NCI-H128 (cell line): ENCODE measurements around the gene TAX1BP1.
"Not testable (repeated sequence)": the region's sequence is repeated elsewhere in the genome, so short reads cannot be mapped to it uniquely, and the experiment has no call there.

Source experiments
- DNase-seq: peaks from one replicate; lab custom pipeline; 2025; ENCODE audit not compliant: unreplicated experiment; lab: John Stamatoyannopoulos, UW

Gene TAX1BP1

DNA sequence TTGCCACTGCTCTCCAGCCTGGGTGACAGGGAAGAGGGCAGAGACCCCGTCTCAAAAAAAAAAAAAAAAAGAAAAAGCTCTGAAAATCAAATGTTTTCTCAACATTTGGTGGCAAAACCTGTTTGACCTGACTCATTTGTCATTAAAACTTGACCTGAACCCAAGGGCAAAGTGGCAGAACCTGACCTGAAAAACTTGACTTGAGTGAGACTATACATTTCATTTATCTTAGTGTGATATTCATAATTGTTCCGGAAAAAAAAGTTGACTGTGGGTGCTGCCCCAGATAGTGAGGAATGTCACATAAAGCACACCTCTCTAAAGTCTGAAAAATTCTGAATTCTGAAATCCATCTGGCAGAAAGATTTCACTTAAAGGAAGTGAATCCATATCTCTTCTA is 2.3 kb upstream of the TAX1BP1 start:
- no peak for DNase-seq

DNA sequence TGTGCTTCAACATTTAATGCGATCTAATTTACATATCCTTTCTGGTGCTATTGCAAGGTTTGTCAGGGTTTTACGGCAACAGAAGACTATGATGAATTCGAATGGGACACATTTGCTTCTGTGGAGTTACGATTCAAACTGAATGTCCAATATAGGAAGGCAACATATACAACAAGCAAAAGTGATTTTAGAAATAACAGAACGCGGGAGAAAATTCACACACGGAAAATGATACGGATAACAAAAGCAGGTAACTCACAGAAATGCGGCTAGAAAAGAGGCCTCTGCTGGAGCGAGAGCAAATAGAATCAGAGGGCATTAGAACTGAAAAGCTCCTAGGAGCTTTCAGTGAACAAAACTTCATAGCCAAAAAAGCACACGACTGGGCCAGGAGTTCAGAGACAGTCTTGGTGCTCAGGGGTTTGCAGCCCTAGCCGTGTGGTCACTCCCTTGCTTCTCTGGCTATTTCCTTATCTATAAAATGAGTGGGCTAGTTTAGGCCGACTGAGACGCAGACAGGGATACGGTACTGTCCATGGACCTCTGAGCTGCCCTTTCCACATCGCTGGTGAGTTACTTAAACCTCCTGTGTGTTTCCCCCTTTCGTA is 557 bp upstream of the TAX1BP1 start:
- DNase-seq, result no peak

DNA sequence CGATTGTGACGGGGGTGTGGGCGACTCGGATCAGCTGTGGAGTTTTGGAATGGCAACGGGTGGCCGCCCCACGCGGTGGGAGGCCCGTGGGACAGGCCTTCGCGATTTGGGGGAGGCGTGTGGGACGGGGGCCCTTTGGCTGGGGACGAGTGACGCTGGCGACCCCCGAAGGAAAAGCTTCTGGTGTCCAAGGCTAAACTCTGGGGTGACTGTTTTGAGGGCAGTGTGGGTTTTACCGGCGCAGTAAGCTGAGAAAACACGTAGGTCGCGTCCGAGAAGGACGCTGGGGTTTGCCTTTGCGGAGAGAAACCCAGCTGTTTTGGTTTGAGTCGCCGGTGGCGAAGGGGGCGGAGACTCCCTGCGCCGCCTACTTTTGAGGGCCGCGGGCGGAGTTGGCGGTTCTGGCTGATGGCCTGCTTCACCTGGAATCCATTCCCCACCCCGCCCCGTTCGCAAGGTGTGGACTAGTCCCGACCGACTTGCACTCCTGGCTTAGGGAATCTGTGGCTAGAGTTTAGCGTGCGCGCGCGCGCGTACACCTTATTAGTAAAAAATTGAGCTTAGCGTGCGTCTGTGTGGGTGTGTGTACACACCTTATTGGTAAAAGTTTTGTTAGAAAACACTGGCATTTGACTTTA is 606 bp downstream of the TAX1BP1 start:
- peak; percentile 82 for DNase-seq

DNA sequence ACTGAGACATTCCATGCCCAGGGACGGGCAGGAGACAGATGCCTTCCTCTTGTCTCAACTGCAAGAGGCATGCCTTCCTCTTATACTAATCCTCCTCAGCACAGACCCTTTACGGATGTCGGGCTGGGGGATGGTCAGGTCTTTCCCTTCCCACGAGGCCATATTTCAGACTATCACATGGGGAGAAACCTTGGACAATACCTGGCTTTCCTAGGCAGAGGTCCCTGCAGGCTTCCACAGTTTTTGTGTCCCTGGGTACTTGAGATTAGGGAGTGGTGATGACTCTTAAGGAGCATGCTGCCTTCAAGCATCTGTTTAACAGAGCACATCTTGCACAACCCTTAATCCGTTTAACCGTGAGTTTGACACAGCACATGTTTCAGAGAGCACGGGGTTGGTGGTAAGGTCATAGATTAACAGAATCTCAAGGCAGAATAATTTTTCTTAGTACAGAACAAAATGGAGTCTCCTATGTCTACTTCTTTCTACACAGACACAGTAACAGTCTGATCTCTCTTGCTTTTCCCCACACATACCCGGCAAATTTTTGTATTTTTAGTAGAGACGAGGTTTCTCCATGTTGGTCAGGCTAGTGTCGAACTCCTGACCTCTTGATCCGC is 2.2 kb downstream of the TAX1BP1 start:
- DNase-seq, result not testable (repeated sequence)

DNA sequence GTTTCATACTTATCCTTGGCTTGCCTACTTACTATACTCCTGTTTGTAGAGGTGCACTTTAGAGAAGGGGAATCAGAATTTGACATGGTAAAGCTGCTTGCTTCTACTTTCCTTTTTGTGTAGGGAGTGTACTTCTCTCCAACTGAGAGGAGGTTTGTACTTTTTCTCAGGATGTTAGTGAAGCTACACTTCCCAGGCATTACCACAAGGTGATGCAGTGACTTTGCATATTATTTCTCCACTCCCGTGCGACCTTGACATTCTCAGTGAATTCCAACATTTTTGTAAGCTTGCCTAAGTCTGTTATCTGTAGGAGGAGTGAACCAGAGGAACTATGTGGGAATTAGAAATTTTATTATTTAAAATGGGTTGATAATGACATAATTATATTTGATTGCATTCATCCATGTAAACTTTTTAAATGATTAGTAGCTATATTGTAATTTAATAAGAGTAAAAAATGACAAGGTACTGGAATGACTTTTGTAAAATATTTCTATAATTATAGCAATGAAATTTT is 5.2 kb downstream of the TAX1BP1 start:
- no peak for DNase-seq

DNA sequence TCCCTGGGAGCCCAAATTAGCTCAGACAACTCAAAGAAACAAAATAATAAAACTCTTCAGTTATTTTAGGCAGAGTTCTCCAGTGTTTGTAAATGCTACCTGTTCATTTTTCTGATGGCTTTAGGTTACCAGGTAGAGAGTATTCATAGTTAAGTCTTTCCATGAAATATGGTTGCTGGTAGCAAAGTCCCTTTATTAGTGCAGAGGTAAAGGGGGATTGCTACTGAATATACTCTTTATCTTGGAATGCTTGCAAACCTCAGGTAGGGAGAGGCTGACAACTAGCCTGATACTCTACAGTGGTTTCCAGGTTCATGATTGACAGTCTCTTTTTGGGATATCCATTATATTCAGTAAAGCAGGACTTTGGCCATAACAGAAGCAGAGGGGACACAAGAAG is 6.5 kb downstream of the TAX1BP1 start:
- DNase-seq, result no peak

DNA sequence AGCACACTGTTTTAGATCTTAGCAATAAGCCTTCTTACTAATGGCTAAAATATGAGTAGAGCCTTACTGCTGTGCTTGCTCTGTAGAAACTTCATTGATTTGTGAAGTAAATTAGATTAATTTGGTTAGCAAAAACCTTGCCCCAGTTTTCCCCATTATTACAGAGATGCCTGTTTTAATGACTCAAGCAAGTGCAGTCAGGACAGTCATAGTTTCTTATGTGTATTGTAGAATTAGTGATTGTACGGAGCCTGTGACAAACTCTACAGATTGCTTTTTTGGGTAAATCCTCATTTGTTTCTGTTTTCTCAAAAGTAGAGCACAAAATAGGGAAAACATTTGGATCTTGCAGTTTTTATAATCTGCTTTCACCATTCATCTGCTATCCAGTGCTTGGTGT is 7.0 kb downstream of the TAX1BP1 start:
- no peak for DNase-seq

DNA sequence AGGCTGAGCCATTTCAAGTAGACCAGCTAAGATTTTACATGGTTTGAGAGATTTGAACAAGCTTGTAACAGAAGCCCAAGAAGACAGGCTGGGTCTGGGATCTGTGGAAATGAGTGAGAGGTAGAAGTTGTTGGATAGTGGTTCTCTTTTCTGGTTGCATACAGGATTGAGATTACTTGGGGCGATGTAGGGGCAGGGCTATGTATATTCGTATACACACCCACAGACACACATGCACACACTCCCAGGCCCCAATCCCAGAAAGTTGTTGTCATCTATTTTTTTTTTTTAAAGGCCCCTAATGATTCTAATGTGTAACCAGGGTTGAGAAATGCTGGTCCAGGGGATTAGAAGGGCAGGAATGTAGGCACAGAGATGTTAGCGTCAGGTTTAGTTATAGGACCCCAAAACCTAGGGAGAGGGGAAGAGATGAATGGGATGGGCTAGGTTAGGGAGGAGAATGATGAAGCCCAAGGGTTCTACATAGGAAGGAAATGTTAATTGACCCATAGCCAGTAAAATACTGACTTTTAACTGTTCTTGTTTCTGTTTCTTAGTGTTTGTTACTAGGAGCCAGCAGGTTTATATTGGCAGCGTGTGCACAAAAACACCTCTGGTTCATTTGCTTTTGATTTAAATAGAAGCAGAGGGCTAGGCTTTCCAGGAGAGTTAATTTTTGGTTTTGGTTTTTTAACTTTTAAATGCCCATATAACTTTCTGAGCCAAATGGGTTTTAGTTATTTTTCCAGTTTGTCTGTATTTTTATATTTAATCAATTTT is 7.8 kb downstream of the TAX1BP1 start:
- DNase-seq, result no peak

DNA sequence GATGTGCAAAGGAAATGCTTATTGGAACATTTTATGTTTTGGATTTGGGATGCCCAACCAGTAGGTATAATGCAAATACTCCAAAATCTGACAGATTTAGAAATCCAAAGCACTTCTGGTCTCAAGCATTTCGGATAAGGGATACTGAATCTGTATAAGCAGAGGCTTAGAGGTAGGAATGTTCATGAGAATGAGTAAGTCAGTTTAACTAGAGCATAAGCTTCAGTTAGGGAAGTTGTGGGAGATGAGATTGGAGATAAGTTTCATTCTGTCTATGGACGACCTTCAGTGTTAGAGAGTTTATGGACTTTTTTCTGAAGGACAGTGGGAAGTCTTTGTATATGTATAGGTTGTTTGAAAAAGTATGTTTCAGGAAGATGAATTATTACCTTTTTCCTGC is 10.4 kb downstream of the TAX1BP1 start:
- no peak for DNase-seq

DNA sequence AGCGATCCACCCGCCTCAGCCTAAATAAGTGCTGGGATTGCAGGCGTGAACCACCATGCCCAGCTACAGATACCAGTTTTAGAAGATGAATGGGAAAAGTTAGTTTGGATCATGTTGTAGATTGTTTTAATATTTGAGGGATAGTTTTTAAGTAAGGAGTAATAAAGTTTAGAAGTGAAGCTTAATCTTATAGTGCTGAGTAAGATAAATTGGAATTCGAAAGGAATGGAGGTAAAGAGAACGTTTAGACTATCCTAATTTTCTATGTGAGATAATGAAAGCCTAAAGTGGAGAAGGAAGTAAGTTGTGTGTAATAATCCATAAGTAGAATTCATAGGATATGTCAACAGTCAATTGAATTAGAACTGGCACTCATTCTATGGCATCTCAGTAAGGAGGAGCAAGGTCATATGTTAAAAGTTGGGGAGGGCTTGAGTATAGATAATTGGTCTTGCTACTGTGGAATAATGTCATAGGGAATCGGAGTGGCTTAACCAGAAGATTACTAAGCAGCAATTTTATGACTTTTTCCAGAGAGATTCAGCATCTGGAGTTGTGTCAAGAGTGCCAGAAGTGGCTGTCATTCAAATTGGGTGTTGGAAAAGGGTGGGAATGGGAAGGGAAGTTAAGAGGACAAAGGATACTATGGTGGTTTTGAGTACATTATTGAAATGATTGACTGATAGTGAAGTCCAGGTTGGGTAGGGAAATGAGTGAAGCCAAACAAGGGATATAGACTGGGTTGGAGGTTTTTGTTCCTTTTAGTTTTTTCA is 12.1 kb downstream of the TAX1BP1 start:
- DNase-seq, result no peak

DNA sequence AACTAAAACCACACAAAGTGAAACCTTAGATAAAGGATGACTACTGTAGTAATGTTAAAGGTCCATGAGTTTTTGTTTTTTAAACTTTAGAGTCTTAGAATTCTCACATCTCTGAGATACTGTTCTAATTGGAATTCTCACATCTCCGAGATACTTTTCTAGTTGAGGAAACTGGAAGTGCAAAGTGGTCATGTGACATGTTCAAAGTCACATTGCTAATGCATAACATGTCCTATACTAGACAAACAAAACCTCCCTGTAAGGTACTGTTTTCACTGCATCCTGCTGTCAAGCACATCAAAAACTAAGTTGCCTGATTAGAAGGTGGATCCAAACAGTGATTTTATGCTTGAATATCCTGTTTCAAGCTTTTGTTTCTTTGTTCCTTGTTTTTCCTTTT is 13.9 kb downstream of the TAX1BP1 start:
- DNase-seq, result no peak

DNA sequence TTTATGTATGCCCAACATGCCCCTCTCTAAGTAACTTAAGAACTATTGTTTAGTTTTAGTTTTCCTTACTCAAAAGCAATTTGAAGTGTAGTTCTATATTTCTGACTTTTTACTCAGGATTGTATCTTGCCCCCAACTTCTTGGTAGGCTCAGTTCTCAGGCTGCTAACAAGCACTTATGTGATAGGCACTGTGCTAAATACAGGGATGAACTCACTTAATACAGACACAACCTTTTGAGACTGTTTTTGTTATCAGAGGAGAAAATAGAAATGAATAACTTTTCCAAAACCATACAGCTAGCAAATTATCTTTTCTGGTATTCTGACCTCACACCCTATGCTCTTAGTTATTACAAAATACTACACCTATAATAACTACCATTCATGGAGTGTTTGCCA is 16.3 kb downstream of the TAX1BP1 start:
- DNase-seq, result no peak

DNA sequence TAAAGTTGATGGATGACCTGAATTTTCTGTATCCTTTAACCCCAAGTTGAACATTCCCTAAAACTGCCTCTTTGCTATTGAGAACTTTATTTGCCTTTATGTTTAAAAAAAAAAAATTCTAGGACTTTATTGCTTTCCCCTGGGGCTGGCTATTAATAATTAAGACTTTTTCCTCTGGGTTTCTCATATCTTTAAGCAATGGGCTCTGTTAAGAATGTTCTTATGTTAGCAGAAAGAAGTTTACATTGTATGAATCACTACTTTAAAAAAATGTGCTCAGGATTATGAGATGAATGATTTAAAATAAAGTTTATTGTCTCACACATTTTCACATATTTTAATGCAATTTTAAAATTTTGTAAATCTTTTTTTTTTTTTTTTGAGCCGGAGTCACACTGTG is 19.5 kb downstream of the TAX1BP1 start:
- no peak for DNase-seq

DNA sequence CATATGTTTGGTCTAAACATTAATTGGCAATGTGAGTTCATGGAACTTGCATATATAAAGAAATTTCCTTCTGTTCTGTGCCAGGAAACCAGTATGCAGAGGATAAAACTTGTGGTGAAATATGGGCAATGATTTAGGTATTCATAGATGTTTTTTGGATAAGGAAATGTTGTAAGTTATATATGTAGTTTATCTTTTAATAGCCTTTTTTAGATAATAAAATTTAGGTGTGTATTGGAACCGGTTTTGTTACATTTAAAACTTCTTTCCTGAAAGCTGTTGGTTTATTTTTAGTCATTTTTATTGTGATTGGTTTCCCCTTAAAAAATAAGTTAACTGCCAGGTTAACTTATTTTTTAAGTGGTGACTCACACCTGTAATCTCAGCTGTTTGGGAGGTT is 22.1 kb downstream of the TAX1BP1 start:
- no peak for DNase-seq

DNA sequence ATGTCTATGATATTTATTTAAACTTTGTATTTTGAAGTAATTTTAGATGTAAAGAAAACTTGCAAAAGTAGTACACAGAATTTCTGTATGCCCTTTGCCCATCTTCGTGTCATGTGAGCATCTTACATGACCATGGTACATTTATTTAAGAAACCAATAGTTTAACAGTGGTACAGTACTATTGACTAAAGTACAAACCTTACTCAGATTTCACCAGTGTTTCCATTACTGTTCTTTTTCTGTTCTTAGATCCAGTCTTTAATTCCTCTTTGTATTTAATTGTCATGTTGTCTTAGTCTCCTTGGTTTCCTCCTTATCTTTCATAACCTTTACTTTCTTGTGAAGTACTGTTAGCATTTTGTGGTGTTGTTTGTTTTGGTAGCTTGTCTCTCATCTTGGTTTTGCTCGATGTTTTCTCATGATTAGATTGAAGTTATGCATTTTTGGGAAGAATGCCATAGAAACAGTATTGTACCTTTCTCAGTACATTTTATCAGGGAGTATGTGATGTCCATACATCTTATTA is 24.1 kb downstream of the TAX1BP1 start:
- no peak for DNase-seq

DNA sequence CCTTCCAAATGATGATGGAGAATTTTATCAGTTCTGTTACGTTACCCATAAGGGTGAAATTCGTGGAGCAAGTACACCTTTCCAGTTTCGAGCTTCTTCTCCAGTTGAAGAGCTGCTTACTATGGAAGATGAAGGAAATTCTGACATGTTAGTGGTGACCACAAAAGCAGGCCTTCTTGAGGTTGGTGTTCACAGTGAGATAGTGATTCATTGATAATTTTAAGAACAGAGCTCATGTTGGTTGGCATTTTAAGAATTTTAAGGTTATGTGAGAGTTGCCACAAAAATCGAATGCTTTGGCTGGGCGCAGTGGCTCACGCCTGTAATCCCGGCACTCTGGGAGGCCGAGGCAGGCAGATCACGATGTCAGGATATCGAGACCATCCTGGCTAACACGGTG is 25.9 kb downstream of the TAX1BP1 start:
- no peak for DNase-seq

DNA sequence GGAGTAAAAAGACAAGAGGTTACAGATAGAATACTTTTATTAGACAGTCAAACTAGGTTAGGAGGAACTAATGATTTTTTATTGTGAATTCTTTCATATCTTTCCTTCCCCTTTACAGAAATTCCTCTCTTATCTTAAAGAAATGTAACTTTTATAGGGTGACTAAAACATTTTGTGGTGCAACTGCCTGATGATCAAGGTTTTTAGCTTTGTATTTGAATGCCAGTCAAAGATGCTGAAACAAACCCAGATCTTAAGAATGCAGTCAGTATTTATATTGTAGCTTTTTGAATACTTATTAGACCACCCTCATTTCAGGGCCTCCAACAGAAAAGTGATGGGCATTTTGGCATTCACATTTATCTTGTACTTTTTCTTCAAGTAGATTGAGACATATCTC is 27.4 kb downstream of the TAX1BP1 start:
- DNase-seq, result no peak

DNA sequence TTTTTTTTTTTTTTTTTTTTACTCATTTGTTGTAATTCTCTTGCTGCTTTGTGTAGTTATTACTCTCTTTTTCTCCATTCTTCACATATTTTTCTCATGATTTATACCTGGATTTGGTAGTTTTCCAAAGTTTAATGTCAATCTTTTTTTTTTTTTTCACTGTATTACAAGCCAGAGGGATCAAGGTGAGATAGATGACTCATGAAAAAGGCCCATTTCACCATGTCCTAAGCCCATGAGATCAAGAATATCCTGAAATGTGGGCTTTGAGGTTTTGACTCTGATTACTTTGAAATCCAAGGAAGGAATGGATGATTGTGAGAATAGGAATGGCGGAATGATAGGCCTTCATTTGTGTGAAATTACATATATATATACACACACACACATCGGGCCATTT is 31.1 kb downstream of the TAX1BP1 start:
- no peak for DNase-seq

DNA sequence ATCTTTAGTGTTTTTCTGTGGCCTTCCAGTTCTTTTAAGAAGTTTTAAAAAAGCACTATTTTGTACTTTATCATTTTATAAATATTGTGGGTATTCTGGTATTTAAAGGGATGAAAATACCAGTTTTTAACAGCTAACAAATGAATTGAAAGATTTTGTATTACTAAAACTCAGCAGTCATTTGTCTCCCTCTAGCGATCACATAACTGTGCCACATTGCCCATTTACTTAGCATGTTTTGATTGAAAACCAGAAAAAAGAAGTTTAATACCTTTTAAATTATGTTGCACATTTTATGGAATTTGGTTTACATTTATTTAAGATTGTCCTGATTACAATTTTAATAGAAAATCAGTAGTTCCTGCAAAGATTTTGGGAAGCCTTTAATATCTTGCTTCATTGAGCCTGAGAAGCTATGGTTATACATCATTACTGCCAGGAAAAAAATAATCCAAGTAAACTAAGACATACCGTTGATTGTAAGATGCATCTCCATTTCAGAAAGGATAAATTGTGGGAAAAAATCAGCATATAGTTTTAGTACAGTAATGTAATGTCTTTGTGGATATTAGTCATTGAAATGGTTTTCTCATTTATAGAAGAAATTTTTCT is 34.9 kb downstream of the TAX1BP1 start:
- DNase-seq, result no peak

DNA sequence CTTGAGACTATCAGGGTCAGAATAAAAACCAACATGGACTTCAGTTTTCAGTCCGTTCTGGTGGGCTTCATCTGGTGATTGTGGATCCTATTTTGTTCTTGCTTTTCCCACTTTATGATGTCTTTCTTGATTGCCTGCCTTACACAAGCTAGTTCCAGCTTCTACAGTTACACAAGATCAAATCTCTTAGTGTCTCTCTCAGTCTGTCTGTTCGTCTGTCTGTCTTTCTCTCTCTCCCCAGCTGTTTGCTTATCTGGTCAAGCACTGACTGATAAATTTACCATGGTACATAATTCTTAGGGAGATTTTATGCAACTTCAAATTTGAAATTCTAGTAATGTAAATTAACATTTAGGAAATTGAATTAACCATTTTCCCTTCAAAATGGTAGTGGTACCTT is 35.8 kb downstream of the TAX1BP1 start:
- DNase-seq, result no peak
